ENCODE measurements around the gene GCLC. TPM values are rescaled to one million over a fixed set of nuclear protein-coding genes. Genes with fewer than 3 reads are reported as not detected.

GCLC gene
- total RNA-seq, 6 donors from 2014 or later, result 21.9 to 60.2 (median 27.2) TPM

DNA sequence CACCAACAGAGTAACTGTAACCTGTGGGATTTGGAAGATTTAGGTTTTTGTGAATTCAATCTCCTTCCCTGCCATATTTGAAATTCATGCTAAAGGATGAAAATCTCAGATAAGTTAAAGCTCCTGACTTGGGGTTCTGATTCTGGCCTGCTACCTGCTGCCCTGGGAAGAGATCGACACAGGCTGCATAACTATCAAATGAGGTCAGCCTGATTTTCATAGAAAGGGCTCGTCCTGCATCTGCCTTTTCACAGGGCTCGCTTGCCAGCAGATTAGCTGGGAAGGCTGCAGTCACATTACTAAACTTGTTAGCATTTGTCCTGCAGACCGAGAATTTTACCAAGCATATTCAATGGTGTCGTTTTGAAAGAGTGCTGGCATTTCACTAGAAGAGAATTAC lies 14.6 kb downstream of the GCLC start:
- no peak for TF ChIP-seq EP300 (IDR thresholded peaks at IDR 0.05)
- TF ChIP-seq, protein P1, sequence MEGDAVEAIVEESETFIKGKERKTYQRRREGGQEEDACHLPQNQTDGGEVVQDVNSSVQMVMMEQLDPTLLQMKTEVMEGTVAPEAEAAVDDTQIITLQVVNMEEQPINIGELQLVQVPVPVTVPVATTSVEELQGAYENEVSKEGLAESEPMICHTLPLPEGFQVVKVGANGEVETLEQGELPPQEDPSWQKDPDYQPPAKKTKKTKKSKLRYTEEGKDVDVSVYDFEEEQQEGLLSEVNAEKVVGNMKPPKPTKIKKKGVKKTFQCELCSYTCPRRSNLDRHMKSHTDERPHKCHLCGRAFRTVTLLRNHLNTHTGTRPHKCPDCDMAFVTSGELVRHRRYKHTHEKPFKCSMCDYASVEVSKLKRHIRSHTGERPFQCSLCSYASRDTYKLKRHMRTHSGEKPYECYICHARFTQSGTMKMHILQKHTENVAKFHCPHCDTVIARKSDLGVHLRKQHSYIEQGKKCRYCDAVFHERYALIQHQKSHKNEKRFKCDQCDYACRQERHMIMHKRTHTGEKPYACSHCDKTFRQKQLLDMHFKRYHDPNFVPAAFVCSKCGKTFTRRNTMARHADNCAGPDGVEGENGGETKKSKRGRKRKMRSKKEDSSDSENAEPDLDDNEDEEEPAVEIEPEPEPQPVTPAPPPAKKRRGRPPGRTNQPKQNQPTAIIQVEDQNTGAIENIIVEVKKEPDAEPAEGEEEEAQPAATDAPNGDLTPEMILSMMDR (IDR thresholded peaks at IDR 0.05), result no peak
- no peak for TF ChIP-seq POLR2A (IDR thresholded peaks at IDR 0.05)
- no peak for TF ChIP-seq POLR2AphosphoS5 (IDR thresholded peaks at IDR 0.05)
- H3K27ac ChIP-seq, result no peak overlapping the region
- no peak overlapping the region for H3K4me3 ChIP-seq
- H3K36me3 ChIP-seq, result no peaks in the 10 kb centered on the region
- peaks cover 0 to 7% (median 4%) of the 10 kb centered on the region in 4 donors for H3K4me1 ChIP-seq
- no peaks in the 10 kb centered on the region for H3K27me3 ChIP-seq
- no peak for DNase-seq
- WGBS, 2 donors, result 72 to 85% methylated on average over 5 of the region's 5 CpGs
- no peak for ATAC-seq (ENCODE audit: low FRiP score in 2 of 2)
- H3K9me3 ChIP-seq, result no peaks in the 10 kb centered on the region

DNA sequence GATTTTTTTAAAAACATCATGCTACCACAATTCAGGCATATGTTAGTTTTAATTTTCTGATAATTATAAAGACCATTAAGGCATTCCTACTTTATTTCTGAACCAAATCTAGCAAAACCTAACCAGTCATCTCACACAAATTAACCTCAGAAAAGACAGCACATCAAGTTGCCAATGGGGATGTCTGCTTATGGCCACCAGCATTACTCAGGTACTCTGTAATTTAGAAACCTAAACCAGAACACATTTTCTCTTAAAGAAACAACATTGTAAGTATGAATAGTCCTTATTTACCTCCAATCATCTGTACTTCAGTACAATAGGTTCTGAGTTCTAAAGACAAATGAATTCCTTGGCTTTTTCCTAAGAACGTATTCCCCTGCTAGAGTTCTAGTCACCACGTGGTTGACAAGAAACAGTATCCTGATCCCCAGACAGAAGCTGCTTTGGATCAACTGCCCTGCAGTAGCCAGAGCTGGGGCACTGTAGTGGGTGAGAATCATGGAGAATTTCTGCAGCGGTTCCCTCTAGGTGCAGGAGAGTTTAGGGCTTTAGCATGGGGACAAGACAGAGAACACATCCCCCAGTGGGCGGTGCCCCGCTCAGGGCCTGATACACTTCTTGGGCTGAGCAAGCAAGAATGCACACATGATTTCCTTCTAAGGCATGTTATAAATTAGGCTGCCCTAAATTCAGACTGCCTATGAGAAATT lies 15.4 kb downstream of the GCLC start:
- no peak for DNase-seq
- no peak for TF ChIP-seq POLR2AphosphoS5 (IDR thresholded peaks at IDR 0.05)
- TF ChIP-seq POLR2A (IDR thresholded peaks at IDR 0.05), result no peak
- TF ChIP-seq EP300 (IDR thresholded peaks at IDR 0.05), result no peak
- TF ChIP-seq, protein P1 (IDR thresholded peaks at IDR 0.05), result no peak
- no peaks in the 10 kb centered on the region for H3K9me3 ChIP-seq
- no peak overlapping the region for H3K4me3 ChIP-seq
- ATAC-seq (ENCODE audit: low FRiP score in 2 of 2), result no peak
- H3K36me3 ChIP-seq, result no peaks in the 10 kb centered on the region
- no peaks in the 10 kb centered on the region for H3K27me3 ChIP-seq
- peaks cover 0 to 7% (median 4%) of the 10 kb centered on the region in 4 donors for H3K4me1 ChIP-seq
- H3K27ac ChIP-seq, result no peak overlapping the region
- WGBS, 2 donors, result 89 to 92% methylated on average over 5 of the region's 5 CpGs

DNA sequence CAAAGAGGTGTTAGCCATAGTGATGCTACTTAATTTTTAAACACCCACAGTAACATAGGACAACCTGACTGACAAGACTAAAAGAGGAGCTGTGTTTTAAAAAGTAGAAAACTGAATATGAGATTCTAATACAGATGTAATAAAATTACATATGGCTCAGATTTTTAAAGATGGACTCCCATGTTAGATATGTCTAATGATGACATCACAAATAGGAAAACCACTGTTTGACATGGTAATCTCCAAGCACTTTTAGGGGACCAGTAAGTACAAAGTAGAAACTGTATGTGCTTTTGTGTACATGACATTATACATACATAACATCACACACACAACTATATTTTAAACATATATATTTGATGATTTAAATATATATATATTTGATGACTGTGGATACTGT lies 16.8 kb downstream of the GCLC start:
- ATAC-seq (ENCODE audit: low FRiP score in 2 of 2), result no peak
- TF ChIP-seq EP300 (IDR thresholded peaks at IDR 0.05) (no peak), POLR2AphosphoS5 (IDR thresholded peaks at IDR 0.05) (no peak), POLR2A (IDR thresholded peaks at IDR 0.05) (no peak)
- TF ChIP-seq, protein P1 (IDR thresholded peaks at IDR 0.05), result no peak
- no peaks in the 10 kb centered on the region for H3K36me3 ChIP-seq
- no peak overlapping the region for H3K27ac ChIP-seq
- no peaks in the 10 kb centered on the region for H3K9me3 ChIP-seq
- no peak overlapping the region for H3K4me3 ChIP-seq
- H3K27me3 ChIP-seq, result no peaks in the 10 kb centered on the region
- DNase-seq, result no peak
- peaks cover 0 to 7% (median 4%) of the 10 kb centered on the region in 4 donors for H3K4me1 ChIP-seq

DNA sequence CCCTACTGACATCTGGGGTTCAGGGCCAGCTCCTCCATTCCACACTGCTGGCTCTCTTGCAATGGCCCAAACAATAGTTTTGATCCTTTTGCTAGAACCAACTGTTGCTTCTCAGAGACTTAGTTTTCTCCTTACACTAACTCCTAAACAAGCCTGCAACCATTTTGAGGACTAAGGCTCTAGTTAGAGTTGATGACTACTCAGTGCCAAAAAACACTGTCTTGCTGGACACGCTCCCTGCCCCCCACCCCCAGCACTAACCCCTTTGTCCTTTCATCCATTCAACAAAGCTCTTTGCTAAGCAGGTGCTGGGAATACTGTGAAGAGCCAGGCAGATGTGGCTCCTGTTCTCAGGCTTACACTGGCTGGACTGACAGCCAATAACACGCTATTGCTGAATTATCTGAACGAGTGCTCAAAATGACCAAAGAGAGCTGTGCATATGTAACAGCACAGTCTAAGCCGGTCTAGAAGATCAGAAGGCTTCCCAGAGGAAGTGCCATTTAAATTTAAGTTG lies 17.6 kb downstream of the GCLC start:
- no peak overlapping the region for H3K4me3 ChIP-seq
- H3K4me1 ChIP-seq, result peaks cover 0 to 5% (median 3%) of the 10 kb centered on the region in 4 donors
- ATAC-seq (ENCODE audit: low FRiP score in 2 of 2), result no peak
- 81 to 88% methylated on average over 4 of the region's 4 CpGs for WGBS, 2 donors
- DNase-seq, result no peak
- no peaks in the 10 kb centered on the region for H3K27me3 ChIP-seq
- no peaks in the 10 kb centered on the region for H3K9me3 ChIP-seq
- no peak overlapping the region for H3K27ac ChIP-seq
- no peaks in the 10 kb centered on the region for H3K36me3 ChIP-seq
- TF ChIP-seq POLR2AphosphoS5 (IDR thresholded peaks at IDR 0.05), result no peak
- TF ChIP-seq EP300 (IDR thresholded peaks at IDR 0.05), result no peak
- TF ChIP-seq POLR2A (IDR thresholded peaks at IDR 0.05), result no peak

DNA sequence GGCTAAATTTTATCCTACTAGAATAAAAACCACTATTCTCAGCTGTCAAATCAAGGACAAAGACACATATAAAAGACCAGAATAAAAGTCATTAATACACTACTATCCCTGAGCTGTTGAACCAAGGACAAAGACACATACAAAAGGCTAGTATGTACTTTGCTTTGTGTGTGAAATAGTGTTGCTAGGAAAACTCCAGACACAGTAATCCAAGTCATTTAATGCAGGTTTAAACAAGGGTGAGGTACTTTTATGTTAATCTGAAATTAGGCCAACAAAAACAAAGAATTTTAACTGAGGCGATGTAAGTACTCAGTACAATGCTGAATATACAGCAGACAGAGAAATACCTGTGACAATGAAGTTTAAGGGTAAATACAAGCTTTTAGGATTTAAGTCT lies 18.9 kb downstream of the GCLC start:
- H3K36me3 ChIP-seq, result no peaks in the 10 kb centered on the region
- no peak overlapping the region for H3K4me3 ChIP-seq
- H3K9me3 ChIP-seq, result no peaks in the 10 kb centered on the region
- no peak for ATAC-seq (ENCODE audit: low FRiP score in 2 of 2)
- no peak overlapping the region for H3K27ac ChIP-seq
- H3K27me3 ChIP-seq, result no peaks in the 10 kb centered on the region
- no peak for DNase-seq
- peaks cover 0 to 3% (median 0%) of the 10 kb centered on the region in 4 donors for H3K4me1 ChIP-seq
- 87 to 95% methylated on average over 1 of the region's 1 CpG for WGBS, 2 donors
- TF ChIP-seq, protein P1 (IDR thresholded peaks at IDR 0.05), result no peak
- TF ChIP-seq POLR2A (IDR thresholded peaks at IDR 0.05) (no peak), EP300 (IDR thresholded peaks at IDR 0.05) (no peak), POLR2AphosphoS5 (IDR thresholded peaks at IDR 0.05) (no peak)

Measured in upper lobe of left lung (tissue), 6 donors.